Stimulated activated CD4-positive, alpha-beta T cell treated with anti-CD3 and anti-CD28 coated beads, Interleukin-2, amount 100 ng/mL, for 48 hours (primary cell): Measurements from ENCODE around the gene THOC3.
"Not testable (repeated sequence)": the region's sequence is repeated elsewhere in the genome, so short reads cannot be mapped to it uniquely, and the experiment has no call there.

Experiments used
- DNase-seq, 2 donors: peaks; one replicate each; pipeline ENCODE4 v3.0.0-alpha.2; 2020

The THOC3 gene, protein sequence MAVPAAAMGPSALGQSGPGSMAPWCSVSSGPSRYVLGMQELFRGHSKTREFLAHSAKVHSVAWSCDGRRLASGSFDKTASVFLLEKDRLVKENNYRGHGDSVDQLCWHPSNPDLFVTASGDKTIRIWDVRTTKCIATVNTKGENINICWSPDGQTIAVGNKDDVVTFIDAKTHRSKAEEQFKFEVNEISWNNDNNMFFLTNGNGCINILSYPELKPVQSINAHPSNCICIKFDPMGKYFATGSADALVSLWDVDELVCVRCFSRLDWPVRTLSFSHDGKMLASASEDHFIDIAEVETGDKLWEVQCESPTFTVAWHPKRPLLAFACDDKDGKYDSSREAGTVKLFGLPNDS

GRCh38 chr5:175967471-175968372 is at the start of gene THOC3:
THOC3 (minus strand) TSS chr5:175968315; CDS start chr5:175968208, 107 bp downstream.
- DNase-seq, result peak; percentile 48 to 63

- not testable (repeated sequence) for DNase-seq
Measured at GRCh38 chr5:176017324-176017723, 49.2 kb upstream of the THOC3 start.

GRCh38 chr5:176014360-176014759 is 46.2 kb upstream of the THOC3 start:
- DNase-seq, result not testable (repeated sequence)

DNA sequence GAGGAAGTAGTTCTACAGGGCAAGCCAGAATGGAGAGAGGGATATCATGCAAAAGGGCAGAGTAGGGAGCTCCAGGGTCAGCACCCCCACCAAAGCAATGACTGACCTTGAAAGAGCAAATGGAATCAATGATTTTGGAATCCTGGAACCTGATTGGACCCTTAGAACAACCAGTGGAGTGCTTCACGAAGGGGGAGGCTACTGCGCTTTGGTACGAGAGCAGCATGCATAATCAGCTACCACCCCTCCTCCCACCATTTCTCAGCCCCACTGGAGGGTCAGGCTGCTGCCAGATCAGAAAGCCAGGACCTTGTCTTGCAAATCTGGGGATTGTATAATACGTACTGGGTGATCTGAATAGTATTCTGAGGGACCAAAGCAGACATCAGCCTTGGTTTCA is 43.0 kb upstream of the THOC3 start:
- not testable (repeated sequence) for DNase-seq

GRCh38 chr5:176010202-176010601 is 42.1 kb upstream of the THOC3 start:
- not testable (repeated sequence) for DNase-seq

DNA sequence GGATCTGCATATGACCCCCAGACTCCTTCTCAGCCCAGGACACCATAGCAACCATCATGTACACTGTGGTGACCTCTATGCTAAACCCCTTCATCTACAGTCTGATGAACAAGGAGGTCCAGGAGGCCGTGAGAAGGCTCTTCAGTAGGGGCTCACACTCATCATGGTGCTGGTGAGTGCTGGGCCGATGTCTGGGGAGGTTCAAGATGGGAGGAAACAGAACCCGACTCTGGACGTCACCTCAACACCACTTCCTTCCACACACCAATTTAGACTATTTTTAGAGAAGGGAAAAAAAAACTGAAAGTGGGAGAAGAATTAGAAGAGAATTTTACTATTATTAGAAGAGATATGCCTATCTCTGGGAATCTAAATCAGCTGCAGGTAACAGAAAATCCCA is 39.1 kb upstream of the THOC3 start:
- not testable (repeated sequence) for DNase-seq

- not testable (repeated sequence) for DNase-seq
Measured at GRCh38 chr5:176006819-176007218, 38.7 kb upstream of the THOC3 start.

DNA sequence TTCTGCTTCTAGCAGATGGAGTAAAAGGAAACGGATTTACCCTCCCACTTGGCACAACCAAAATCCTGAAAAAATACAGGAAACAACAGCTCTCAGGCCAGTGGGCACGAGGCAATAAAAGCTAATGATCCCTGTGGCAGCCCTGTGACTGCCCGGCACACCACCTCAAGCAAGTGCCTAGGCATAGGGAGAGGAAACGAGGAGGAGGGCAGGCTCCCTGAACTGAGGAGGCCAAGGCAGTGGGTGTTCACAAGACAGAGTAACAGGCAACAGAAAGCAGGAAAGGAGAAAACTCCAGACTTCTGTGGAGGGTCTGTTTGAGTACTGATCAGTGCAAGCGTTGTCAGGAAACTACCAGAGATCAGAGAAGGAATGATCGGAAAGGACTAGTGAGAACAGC is 29.9 kb upstream of the THOC3 start:
- DNase-seq, result not testable (repeated sequence)

DNA sequence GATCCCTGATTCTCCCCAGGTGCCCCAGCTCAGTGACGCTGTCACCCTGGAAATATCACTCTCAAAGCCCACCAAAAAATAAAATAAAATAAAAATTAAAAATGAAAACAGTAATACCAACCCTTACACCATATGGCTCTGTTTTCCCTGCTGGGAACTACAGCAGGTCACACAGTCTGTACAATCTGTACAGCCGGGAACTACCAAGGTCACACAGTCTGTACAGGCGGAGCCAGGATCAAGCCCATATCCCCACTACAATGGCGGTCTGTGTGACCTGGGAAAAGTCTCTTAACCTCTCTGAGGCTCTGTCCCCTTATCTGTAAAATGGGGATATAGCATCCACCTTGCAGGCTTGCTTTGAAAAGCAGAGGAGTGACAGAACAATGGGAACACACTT is 29.4 kb upstream of the THOC3 start:
- not testable (repeated sequence) for DNase-seq

- not testable (repeated sequence) for DNase-seq
Measured at GRCh38 chr5:175996791-175997190, 28.7 kb upstream of the THOC3 start.

GRCh38 chr5:175995506-175995905 is 27.4 kb upstream of the THOC3 start:
- not testable (repeated sequence) for DNase-seq

DNA sequence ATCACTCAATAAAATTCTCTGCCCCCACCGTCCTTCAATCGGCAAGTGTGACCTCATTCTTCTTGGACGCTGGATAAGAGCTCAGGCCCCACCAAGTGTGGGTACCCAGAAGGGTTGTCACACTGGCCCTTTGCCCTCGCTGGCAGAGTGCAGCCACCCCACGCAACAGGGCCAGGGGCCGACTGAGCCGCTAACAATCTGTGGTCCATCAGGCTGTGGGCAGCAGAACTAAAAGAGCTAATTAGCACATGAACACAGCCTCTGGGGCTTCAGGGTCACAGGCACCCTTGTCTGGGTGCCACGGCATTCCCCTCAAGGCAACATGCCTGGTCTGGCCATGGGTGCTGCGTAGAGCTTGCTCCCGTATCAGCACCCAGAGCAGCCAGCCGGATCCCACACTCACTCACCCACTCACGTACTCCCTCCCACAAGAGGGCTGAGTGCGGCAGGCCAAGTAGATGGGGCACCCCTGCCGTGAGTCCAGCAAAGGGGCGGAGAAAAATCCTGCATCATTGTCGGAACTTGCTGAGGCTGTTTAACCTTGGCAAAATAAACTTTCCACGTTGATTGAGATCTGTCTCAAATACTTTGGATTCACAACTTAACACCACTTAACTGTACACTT is 11.4 kb upstream of the THOC3 start:
- DNase-seq, result not testable (repeated sequence)

GRCh38 chr5:175968381-175968780 is 266 bp upstream of the THOC3 start:
- DNase-seq, result not testable (repeated sequence)

- DNase-seq, result not testable (repeated sequence)
Measured at GRCh38 chr5:175962329-175962728, 5.8 kb downstream of the THOC3 start.

- not testable (repeated sequence) for DNase-seq
Measured at GRCh38 chr5:175960228-175960627, 7.9 kb downstream of the THOC3 start.

DNA sequence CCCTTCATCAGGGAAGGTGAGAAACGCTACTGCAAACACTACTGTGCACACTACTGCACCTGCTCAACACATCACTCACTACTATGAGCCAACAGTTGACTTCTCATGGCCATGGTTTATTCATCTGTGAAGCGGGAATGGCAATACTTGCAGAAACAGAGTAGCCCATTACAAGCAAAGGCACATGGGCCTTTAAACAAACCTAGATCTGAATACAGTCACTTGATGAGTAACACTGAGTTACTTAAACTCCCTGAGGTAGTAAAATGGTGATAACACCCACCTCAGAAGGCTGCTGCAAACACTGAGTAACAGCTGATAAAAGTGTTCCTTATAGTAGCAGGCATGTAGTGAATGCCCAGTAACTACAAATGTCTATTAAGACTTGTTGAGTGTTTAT is 9.6 kb downstream of the THOC3 start:
- DNase-seq, result not testable (repeated sequence)

- DNase-seq, result not testable (repeated sequence)
Measured at GRCh38 chr5:175954107-175954506, 14.0 kb downstream of the THOC3 start.

GRCh38 chr5:175952810-175953209 is 15.3 kb downstream of the THOC3 start:
- DNase-seq, result not testable (repeated sequence)

DNA sequence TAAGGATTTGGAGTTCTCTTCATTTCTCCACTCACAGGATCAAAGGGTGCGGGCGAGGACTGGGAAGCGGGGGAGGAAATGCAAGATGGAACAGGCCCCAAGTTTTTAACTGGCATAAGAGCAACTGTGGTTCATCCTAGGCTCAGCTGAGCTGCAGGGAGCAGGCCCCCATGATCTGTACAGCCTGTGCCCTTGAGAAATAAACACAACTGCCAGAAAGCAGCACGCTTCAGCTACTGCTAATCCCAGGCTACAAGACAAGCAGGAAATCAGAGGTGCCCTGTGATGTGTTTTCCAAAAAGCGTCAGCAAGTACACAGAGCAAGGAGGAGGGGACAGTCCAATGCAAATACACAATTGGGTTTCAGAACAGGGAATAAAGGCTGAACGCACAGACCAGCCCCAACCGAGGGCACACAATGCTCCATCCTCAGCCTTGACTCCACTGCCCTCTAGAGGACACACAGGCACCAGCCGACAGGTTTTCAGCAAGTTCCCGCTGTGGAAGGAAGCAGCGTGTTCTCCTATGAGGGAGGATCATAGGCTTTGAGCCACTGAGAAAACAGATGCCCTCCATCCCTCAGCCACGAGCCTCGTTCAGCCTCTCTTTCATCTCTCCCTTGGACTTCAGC is 16.7 kb downstream of the THOC3 start:
- DNase-seq, result not testable (repeated sequence)

DNA sequence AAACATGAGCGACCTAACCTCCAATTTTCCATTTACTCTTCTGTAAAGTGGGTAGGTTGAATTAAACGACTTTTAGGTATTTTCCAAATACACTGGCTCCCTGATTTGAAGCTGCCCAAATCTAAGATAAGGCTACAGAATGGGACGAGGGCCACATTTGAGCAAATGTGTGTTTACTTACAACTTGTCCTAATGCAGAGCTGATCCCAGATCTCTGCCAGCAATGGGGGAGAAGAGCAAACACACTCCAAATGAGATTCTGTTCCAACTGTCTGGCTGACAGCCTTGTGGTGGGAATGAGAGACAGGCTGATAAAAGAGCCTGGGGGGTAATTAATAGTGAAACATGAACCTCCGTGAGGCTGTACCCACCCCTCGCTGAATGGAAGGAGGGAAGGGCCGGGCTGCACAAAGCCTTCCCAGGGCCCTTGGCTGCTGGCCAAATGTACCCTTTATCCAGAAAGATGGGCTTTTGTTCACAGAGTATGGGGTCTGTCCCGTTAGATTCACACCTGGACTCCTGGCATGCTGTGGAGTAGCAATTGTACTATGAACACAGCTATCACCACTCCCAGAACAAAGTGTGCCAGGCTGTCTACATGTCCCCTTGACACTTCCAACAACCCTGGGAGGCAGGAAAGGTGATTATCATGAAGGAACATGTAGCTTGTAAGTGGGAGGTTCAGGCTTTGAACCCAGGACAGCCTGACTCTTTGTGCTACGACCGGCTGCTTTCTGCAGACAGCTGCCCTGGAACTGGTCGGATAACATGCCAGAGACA is 19.6 kb downstream of the THOC3 start:
- not testable (repeated sequence) for DNase-seq

GRCh38 chr5:175943253-175943652 is 24.9 kb downstream of the THOC3 start:
- not testable (repeated sequence) for DNase-seq

GRCh38 chr5:175940632-175941031 is 27.5 kb downstream of the THOC3 start:
- DNase-seq, result not testable (repeated sequence)
